GM19099 (cell line): ENCODE data around the gene NFKBIL1.
A peak's percentile ranks its signal among the peaks of the same experiment; 100 is the strongest.

Experiments used
- POLR2A ChIP-seq: IDR thresholded peaks from 3 replicates; pipeline ENCODE4 v1.6.1; 2011; ENCODE audit warnings: low read depth; ENCODE audit not compliant: insufficient read length; ENCODE audit errors: extremely low read depth

NFKBIL1 gene

GRCh38 chr6:31546958-31547726, at the start of gene NFKBIL1:
TSS of gene NFKBIL1 (plus strand) at chr6:31547608. CDS start at chr6:31547695, 87 bp downstream.
- peak; percentile 50 for TF ChIP-seq POLR2A

- no peak for TF ChIP-seq POLR2A
Measured at GRCh38 chr6:31498748-31499147, 48.7 kb upstream of the NFKBIL1 start.

- TF ChIP-seq POLR2A, result no peak
Measured at GRCh38 chr6:31502586-31502985, 44.8 kb upstream of the NFKBIL1 start.

GRCh38 chr6:31510007-31510406, 37.4 kb upstream of the NFKBIL1 start:
- no peak for TF ChIP-seq POLR2A

GRCh38 chr6:31513456-31514165, 33.8 kb upstream of the NFKBIL1 start:
- no peak for TF ChIP-seq POLR2A

- TF ChIP-seq POLR2A, result no peak
Measured at GRCh38 chr6:31521835-31522234, 25.6 kb upstream of the NFKBIL1 start.

- no peak for TF ChIP-seq POLR2A
Measured at GRCh38 chr6:31525553-31525931, 21.9 kb upstream of the NFKBIL1 start.

GRCh38 chr6:31525932-31526591, 21.3 kb upstream of the NFKBIL1 start:
- no peak for TF ChIP-seq POLR2A

- TF ChIP-seq POLR2A, result no peak
Measured at GRCh38 chr6:31528307-31528777, 19.1 kb upstream of the NFKBIL1 start.

GRCh38 chr6:31528821-31529328, 18.5 kb upstream of the NFKBIL1 start, which contains the start of gene MCCD1:
TSS of gene MCCD1 (plus strand) at chr6:31528962. CDS start at chr6:31529015, 53 bp downstream.
- peak; percentile 18 for TF ChIP-seq POLR2A

- TF ChIP-seq POLR2A, result no peak
Measured at GRCh38 chr6:31529329-31530150, 17.9 kb upstream of the NFKBIL1 start.

GRCh38 chr6:31530659-31531058, 16.7 kb upstream of the NFKBIL1 start:
- TF ChIP-seq POLR2A, result no peak

GRCh38 chr6:31531162-31531561, 16.2 kb upstream of the NFKBIL1 start:
- TF ChIP-seq POLR2A, result no peak

- TF ChIP-seq POLR2A, result no peak
Measured at GRCh38 chr6:31531771-31532643, 15.4 kb upstream of the NFKBIL1 start.
